NCI-H2029 (cell line): ENCODE results near the gene UBFD1.
A peak's percentile ranks its signal among the peaks of the same experiment; 100 is the strongest.
"Not testable (repeated sequence)": the region's sequence is repeated elsewhere in the genome, so short reads cannot be mapped to it uniquely, and the experiment has no call there.

Experiments used
- DNase-seq: peaks from one replicate; lab custom pipeline; 2025; lab: John Stamatoyannopoulos, UW

UBFD1 gene

DNA sequence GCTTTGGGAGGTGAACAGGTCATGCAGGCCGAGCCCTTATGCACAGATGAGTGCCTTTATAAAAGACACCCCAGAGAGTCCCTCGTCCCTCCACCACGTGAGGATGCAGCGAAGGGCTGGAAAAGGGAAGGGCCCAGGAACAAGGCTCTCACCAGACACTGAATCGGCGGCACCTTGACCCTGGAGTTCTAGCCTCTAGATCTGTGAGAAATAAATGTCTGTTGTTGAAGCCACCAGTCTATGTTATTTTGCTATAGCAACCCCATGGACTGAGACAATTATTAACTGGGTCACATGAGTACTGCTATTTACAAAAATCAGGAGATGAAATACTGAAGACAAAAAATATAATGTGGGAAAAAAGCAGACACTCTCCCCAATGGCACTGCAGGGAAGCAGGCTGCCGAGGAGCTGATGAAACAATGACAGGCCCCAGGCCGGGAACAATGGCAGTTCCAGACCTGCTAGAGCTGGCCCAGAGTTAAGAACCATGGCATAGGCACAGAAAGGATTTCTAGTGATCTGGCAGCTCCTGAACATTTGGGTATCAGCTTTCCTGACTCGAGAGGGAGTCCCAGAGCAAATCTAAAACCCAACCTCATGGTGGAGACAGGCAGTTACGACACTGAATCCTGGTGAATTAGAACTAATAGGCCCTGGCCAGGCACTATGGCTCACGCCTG is 29.4 kb upstream of the UBFD1 start:
- DNase-seq, result no peak

DNA sequence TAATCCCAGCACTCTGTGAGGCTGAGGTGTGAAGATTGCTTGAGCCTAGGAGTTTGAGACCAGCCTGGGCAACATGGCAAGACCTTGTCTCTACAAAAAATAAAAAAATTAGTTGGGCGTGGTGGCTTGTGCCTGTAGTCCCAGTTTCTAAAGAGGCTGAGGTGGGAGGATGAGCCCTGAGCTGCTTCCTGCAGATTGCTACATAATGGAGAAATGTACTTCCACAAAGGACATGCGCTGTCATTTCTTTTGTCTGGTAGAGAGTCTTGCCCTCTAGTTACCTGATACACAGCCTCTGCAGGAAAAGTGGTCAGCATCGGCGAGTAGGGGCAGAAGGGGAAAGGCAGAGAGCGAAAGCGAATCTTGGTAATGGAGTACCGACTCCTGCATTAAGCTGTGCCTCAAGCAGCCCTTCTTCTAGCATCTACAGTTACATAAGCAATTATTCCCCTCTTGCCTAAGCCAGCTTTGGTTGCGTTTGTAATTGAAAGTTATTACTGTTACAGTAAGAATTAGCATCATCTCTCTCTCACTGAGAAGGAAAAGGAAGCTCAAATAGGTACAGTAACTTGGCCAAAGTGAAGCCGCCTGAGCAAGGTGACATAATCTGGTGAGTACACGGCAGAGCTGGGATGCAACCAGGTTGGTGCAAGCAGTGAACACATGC is 28.8 kb upstream of the UBFD1 start:
- no peak for DNase-seq

DNA sequence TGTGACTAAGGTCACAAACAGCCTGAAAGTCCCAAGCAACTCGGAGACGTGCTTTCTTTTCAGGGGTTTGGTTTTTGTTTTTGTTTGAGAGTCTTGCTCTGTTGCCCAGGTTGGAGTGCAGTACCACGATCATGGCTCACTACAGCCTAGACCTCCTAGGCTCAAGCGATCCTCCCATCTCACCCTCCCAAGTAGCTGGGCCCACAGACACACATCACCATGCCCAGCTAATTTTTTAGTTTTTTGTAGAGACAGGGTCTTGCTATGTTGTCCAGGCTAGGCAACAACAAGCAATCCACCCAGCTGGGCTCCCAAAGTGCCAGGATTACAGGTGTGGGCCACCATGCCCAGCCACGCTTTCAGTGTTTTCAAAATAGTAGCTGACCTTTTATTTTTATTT is 27.5 kb upstream of the UBFD1 start:
- no peak for DNase-seq

DNA sequence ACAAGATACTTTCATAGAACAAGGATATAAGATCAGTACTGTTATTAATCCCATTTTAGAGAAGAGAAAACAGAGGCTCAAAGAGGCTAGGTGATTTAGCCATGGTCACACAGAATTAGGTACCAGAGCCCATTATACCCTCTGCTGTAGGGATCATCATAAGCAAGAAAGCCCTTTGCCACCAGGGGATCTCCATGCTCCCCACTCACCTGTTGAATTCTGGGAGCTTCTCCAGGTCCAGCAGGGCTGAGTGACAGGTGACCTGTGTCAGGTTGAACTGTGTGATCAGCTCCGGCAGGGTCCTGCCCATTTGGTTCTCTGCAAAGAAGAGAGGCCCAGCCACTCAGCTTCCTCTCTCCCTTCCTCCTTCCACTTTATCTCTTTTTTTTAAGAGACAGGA is 25.1 kb upstream of the UBFD1 start:
- no peak for DNase-seq

DNA sequence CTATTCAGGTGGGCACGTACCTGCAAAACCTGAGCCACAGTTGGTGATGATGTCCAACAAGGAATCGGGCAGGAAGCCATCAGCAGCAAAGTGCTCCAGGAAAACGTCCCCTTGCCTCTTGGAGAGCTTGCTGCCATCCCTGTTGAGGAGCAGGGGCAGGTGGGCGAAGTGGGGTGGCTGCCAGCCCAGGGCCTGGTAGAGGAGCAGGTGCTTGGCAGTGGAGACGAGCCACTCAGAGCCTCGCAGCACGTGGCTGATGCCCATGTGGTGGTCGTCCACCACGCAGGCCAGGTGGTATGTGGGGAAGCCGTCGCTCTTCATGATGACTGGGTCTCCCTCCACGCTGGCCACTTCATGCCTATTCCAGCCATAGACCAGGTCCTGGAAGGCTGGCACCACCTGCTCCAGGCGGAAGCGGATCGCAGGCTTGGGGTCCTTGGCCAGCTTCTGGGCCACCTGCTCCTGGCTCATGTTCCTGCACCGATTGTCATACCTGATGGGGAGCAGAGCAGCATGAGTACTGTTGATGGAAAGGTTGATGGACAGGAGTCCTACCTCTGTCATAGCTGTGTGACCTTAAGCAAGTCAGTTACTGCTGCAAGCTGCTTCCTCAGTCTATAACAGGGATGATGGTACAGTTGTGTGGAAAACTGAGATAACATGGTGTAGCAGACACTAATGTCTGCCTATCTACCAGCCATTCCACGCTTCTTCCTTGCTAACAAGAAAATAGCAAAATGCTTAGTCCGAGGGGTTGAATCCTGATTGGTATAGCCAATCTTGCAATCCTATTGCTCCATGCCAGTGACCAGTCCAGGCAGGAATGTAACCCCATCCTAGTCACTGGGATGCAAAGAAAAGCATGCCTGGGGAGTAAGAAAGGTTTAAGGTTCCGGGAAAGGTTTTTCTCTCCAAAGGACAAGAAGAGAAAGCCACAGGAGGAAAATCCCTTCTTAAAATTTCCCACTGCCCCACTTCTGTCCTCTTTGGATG is 22.4 kb upstream of the UBFD1 start:
- peak; percentile 29 for DNase-seq

DNA sequence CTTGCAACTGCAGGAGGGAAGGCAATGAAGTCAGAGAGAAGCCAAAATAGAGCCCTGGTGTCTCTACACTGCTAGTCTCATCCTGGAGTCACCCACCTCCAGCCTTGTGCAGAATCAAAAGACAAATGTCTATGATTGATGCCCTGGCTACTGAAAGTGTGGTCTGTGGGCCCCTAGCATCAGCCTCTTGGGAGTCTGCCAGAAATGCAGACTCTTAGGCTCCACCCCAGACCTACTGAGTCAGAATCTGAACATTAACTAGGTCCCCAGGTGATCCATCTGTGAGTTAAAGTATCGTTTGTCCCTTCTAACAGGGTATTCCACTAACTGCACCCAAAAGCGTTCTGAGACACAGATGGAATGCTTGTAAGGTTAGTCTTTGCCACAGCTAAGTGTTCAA is 21.6 kb upstream of the UBFD1 start:
- DNase-seq, result no peak

DNA sequence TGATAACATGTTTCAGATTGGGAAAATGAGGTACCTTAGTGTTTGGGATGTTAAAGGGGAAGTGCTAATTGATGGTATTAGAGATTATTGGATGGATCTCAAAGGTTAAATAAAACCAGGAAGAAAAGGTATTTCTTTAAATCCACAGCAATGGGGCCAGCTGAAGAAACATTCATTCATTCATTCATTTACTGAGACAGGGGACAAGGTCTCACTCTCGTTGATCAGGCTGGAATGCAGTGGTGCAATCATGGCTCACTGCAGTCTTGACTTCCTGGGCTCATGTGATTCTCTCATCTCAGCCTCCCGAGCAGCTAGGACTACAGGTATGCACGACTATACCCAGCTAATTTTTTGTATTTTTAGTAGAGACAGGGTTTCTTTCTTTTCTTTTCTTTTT is 20.1 kb upstream of the UBFD1 start:
- no peak for DNase-seq

DNA sequence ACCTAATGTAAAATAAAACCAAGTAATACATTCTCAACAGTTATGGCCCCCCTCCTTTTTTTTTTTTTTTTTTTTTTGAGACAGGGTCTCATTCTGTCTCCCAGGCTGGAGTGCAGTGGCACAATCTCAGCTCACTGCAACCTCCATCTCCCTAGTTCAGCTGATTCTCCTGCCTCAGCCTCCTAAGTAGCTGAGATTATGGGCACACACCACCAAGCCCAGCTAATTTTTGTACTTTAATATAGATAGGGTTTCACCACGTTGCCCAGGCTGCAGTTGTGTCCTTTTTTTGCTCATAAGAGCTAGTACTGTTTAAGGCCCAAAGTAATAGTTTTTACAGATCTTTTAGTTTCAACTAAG is 18.6 kb upstream of the UBFD1 start:
- DNase-seq, result no peak

DNA sequence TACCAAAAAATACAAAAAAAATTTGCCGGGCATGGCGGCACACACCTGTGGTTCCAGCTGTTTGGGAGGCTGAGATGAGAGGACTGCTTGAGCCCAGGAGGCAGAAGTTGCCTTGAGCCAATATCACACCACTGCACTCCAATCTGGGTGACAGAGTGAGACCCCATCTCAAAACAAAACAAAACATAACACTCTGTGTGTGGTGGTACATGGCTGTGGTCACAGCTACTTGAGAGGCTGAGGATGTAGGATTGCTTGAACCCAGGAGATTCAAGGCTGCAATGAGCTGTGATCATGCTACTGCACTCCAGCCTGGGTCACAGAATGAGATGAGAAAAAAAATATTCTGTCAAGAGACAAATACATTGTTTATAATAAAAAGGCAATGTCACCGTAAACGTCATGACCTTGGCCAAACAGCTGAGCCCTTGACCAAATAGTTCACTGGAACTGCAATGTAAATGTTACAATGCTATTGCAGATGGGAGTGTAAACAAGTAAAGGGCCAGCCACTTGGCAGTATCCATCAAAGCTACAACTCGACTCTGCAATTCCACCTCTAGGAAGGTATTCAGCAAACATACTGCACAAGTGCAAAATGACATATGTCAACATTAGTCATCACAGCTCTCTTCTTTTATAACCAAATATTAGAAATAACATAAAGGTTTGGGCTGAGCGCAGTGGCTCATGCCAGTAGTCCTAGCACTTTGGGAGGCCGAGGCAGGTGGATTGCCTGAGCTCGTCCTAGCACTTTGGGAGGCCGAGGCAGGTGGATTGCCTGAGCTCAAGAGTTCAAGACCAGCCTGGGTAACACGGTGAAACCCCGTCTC is 17.3 kb upstream of the UBFD1 start:
- peak; percentile 85 for DNase-seq

DNA sequence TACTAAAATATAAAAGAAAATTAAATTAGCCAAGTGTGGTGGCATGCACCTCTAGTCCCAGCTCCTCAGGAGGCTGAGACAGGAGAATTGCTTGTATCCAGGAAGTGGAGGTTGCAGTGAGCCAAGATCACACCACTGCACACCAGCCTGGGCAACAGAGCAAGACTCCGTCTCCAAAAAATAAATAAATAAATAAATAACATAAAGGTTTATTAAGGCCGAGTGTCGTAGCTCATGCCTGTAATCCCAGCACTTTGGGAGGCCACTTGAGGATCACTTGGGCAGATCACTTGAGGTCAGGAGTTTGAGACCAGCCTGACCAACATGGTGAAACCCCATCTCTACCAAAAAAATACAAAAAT is 16.7 kb upstream of the UBFD1 start:
- DNase-seq, result not testable (repeated sequence)

DNA sequence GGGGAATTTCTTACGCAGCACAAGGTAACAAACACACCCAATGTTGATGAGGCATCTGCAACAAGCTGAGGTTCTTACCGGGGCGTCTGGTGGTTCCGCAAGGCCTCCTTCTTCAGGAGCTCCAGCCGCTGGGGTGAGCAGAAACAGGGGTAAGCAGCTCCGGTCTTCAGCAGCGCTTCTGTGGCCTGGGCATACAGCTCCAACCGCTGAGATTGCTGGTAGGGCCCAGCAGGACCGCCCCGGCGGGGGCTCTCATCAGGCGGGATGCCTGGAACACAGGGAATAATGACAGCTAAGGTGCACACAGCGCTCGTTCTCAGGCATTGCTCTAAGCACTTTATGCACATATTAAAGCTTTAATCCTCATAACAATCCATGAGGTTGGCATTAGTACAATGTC is 13.1 kb upstream of the UBFD1 start:
- no peak for DNase-seq

DNA sequence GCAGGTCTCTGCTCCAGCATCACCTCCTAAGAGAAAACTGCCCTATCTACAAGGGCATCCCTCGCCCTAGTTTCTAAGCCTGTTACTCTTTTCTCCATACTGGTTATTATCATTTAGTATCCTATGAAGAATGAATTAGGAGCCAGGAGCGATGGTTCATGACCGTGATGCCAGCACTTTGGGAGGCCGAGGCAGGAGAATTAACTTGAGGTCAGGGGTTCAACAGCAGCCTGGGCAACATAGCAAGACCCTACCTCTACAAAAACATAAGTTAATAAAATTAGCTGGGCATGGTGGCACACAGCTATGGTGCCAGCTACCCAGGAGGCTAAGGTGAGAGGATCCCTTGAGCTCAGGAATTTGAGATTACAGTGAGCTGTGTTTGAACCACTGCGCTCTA is 7.6 kb upstream of the UBFD1 start:
- DNase-seq, result no peak

DNA sequence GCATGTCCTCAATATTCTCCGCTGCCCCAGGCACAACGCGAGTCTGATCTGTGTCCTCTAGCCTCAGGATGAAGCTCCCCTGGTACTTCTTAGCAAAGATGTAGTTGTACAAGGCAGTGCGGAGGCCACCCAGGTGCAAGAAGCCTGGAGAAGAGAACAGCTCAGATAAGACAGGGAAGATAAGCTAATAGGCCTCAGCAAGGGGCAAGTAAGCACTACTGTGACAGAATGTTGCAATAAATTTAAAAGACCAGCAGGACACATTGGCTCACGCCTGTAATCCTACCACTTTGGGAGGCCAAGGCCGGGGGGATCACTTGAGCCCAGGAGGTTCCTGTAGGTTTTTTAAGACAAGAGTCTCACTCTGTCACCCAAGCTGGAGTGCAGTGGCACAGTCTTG is 5.4 kb upstream of the UBFD1 start:
- no peak for DNase-seq

DNA sequence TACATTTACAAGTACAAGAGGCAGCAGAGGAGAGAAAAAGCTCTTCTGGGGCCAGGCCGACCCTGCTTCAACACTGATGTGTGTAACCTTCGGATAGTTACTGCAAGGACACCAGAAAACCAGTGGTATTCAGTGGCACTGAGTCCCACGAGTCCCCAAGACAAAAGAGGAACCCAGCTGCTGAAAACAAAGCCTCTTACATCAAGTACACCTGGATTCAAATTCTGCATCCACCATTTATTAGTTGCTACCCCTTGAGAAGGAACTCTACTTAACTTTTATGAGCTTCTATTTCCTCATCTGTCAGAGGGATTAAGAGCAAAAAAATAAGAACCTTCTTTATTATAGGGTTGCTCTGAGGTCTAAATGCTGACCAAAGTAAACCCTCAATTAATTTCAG is 3.0 kb upstream of the UBFD1 start:
- no peak for DNase-seq

DNA sequence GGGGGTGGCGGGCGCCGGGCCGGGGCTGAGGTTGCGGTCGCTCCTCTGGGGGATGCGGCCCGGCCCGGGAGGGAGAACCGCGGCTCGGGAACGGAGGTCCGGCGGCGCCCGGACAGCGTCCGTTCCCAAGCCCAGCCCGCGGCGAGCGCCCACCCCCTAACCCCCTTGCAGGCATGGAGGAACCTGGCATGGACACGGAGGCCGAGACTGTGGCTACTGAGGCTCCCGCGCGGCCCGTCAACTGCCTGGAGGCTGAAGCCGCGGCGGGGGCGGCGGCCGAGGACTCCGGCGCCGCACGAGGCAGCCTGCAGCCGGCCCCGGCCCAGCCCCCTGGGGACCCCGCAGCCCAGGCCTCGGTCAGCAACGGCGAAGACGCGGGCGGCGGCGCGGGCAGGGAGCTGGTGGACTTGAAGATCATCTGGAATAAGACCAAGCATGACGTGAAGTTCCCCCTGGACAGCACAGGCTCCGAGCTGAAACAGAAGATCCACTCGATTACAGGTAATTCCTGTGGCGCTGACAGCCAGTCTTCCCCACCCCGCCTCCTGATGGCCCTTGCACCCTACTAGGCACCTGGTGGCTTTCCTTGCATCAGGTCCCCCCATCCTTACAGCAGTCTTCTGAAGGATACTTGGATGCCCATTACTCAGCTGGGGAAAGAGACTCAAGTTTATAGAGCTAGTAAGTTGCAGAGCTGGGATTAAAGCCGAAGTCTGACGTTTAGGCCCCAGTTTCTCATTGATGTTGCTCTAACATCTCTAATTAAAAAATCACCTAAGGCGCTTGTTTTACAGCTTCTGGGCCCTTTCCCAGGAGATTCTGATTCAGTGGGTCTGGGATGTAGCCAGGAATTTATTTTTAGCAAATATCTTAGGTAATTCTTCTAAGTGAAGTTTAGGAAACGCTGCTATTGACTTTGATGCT is 514 bp downstream of the UBFD1 start:
- DNase-seq, result peak; percentile 41

DNA sequence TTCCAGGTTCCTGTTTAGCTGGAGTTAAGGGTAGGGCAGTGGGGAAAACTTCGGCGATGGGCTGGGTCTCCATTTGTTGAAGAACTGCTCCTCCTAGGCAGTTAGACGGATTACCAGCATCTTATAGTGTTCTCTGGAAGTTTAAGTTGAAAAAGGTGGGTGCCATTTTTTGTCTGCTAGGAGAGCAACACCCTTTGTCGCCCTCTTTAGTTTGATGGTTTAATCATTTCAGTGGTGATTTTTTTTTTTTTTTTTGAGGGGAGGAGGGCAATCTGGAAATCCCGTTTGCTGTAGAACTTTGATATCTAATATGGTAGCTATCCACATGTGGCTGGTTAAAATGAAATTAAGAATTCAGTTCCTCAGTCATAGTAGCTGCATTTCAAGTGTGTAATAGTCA is 4.1 kb downstream of the UBFD1 start:
- DNase-seq, result no peak

DNA sequence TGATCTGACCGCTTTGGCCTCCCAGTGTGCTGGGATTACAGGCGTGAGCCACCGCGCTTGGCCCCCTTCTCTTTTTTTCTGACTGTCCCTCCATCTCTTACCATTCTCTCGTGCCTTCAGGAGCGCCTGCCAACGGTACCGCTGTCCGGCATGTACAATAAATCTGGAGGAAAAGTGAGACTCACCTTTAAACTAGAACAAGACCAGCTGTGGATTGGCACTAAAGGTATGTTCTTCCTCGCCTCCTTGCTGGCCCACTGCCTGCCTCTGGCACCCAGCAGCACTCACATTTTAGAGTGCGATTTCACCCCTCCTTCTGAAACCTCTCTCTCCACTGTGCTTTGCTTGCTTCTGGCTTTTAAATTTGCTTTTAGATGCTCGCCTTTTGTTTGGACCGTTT is 5.0 kb downstream of the UBFD1 start:
- no peak for DNase-seq

DNA sequence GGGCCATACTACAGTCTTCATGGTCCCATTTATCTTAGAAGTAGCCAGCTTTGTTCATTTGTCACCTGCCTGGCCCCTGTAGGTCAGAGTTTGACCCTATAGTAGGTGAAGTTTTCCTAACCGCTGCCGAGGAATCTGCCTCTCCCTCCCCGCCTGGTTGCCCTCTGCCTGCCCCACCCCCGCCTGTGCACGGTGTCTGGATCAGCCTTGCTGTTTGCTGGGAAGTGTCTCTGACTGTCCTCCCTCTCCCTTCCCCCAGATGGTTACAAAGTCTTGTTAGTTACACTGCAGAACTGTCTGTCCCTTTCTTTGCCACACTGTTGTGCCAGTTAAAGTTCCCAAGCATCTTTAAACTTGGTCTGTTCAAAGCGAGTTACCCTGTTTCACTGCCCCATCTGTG is 5.7 kb downstream of the UBFD1 start:
- no peak for DNase-seq

DNA sequence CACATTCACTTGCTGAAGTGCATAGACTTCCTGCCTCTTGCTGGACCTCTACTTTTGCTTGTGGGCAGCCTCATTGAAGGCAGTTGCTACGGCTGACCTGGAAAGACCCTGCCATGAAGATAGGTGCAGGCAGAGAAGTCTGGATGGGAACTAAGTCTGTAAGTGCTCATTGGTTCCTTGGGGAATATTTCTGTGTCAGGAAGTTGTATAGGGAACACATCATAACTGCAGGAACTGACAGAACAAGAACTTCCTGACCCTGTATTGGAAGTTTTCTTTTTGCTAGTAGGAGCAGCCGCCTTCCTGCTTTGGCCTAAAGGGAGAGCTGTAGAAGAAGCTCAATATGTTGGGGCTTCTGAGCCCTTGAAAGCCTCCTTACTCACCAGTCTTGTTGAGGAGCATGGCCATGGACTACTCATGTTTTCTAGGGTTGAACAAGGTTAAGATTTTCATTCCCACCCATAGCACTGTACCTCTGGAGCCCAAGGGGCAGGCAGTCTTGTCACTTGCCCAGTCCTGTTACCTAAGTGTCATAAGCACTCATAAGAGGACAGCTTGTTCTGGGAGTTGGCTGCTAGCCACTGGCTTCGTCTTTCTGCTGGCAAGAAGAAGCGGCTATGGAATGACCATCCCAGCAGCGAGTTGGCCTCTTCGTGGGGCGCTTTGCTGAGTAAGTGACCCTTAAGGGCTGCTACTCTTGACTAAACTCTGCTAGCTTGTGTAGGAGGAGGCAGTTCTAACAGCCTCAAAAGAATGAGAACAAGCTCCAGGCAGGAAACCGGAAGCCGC is 7.2 kb downstream of the UBFD1 start:
- no peak for DNase-seq

DNA sequence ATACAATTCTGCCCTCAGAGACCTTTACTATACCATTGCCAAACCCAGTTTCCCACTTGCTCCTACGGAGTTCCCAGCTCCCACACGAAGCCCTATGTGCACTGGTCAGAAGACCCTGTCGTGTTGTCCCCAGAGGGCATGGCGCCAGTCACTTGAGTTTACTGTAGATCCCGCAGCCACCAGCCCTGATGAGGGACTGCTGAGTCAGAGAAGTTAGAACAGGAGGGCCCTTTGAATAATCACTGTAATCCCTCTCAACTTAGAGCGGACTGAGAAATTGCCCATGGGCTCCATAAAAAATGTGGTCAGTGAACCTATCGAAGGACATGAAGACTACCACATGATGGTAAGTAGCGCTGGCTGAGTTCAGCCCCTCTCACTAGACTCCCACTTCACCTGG is 9.2 kb downstream of the UBFD1 start:
- no peak for DNase-seq
